ENCODE results near the gene CCDC200.

DNA sequence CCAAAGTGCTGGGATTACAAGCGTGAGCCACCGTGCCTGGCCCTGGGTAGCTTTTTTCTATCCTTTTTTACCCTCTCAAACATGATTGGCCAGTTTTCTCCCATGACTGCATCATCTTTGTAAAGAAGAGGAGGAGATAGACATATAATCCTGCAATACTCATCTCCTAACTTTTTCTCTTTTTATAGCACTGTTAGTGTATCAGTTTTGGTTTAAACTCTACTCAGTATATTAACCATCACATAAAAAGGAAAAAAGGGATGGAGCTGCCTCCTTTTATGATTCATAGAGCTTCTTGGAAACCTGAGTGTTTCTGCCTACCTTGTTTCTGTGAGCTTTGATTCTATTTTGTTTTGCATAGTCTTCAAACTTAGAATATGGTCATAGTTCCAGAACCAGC lies 28.8 kb downstream of the CCDC200 start:
- TF ChIP-seq EZH2 (IDR thresholded peaks at IDR 0.05; ENCODE audit: insufficient read depth, poor library complexity, severe bottlenecking) (no peak), EZH2phosphoT487 (IDR thresholded peaks at IDR 0.05; ENCODE audit: insufficient read depth, low read depth) (no peak)

Measured in GM23248 (cell line).